ENCODE measurements around the gene REXO5. TPM values are rescaled to one million over a fixed set of nuclear protein-coding genes. Genes with fewer than 3 reads are reported as not detected.

The REXO5 gene
- total RNA-seq, 1 experiment from 2014 or later: 6.7 TPM

- no peak for TF ChIP-seq CTCF (conservative IDR thresholded peaks at IDR 0.05)
- no peak overlapping the region for H3K23ac ChIP-seq (ENCODE audit: insufficient read length, low read depth, low read length)
- H2BK5ac ChIP-seq (ENCODE audit: insufficient read length, low read length): no peak overlapping the region
- H3K4me3 Mint-ChIP-seq: no peak overlapping the region
- no peak overlapping the region for H2AK5ac ChIP-seq (ENCODE audit: insufficient read length, low read length)
- WGBS (ENCODE audit: extremely low coverage, insufficient read length, low lambda C conversion rate): no CpG with 5 or more reads among the region's 7 CpGs
- H2BK20ac ChIP-seq (ENCODE audit: low read depth, low read length, poor library complexity, severe bottlenecking): no peak overlapping the region
- H3K79me2 ChIP-seq (ENCODE audit: insufficient read depth, low read length): peaks cover 5% of the 10 kb centered on the region; the same call in 1 of the 2 replicates
- no peak for DNase-seq
- peaks cover 30 to 35% of the 10 kb centered on the region in 2 experiments for H3K4me1 Mint-ChIP-seq
- H3K79me1 ChIP-seq (ENCODE audit: insufficient read depth, low read depth, low read length, poor library complexity, severe bottlenecking): no peaks in the 10 kb centered on the region
- no peak overlapping the region for H3K9ac ChIP-seq (ENCODE audit: extremely low read depth, insufficient read length, low read length)
- H3K27me3 ChIP-seq (ENCODE audit: insufficient read depth, low read length): no peaks in the 10 kb centered on the region
- H4K5ac ChIP-seq (ENCODE audit: insufficient read length, low read depth, low read length): no peak overlapping the region
- H4K8ac ChIP-seq (replicated peaks; ENCODE audit: insufficient read length, low read depth, low read length): no peak overlapping the region
- H3K14ac ChIP-seq (ENCODE audit: insufficient read depth, low read length): no peak overlapping the region
- no peaks in the 10 kb centered on the region for H4K20me1 ChIP-seq (ENCODE audit: control insufficient read depth, insufficient read depth, insufficient read length)
- H3K27me3 Mint-ChIP-seq (ENCODE audit: low read depth): no peaks in the 10 kb centered on the region
- no peak overlapping the region for H4K91ac ChIP-seq (ENCODE audit: insufficient read length, low read depth, low read length)
- H2BK15ac ChIP-seq (ENCODE audit: low read depth, low read length): no peak overlapping the region
- peaks cover 2 to 8% (median 5%) of the 10 kb centered on the region in 3 experiments; a peak in 4 of 7 replicates for H3K36me3 Mint-ChIP-seq (ENCODE audit: insufficient read depth in 1 of 3, low read depth in 3 of 3)
- H3K4me2 ChIP-seq (ENCODE audit: insufficient read depth, insufficient read length, low read length): no peak overlapping the region
- no peak overlapping the region for H3K4ac ChIP-seq (ENCODE audit: low read depth, low read length)
- H3K9me3 ChIP-seq (ENCODE audit: control insufficient read depth, low read depth, low read length): no peaks in the 10 kb centered on the region
- H2AFZ ChIP-seq (ENCODE audit: low read length): no peak overlapping the region
- no peak overlapping the region for H2BK120ac ChIP-seq (ENCODE audit: low read depth, low read length, poor library complexity, severe bottlenecking)
- no peak overlapping the region for H3K18ac ChIP-seq (ENCODE audit: insufficient read length, low read depth, low read length)
- H3K27ac Mint-ChIP-seq: no peak overlapping the region
- no peak overlapping the region for H3K27ac ChIP-seq (ENCODE audit: insufficient read length, low read depth, low read length)
- H3K56ac ChIP-seq (ENCODE audit: insufficient read length, low read depth, low read length): no peak overlapping the region
- H3K23me2 ChIP-seq (ENCODE audit: insufficient read length, low read depth, low read length, poor library complexity, severe bottlenecking): no peaks in the 10 kb centered on the region
- no peaks in the 10 kb centered on the region; the same call in 1 of the 2 replicates for H3K4me1 ChIP-seq (ENCODE audit: insufficient read depth, low read length)
- H2BK12ac ChIP-seq (ENCODE audit: insufficient read length, low read depth, low read length): no peak overlapping the region
- no peaks in the 10 kb centered on the region for H3K9me3 Mint-ChIP-seq
- H3T11ph ChIP-seq (ENCODE audit: low read length): no peak overlapping the region
Measured at GRCh38 chr16:20879175-20880040, 73.1 kb downstream of the REXO5 start.

Measured in H9 (cell line).